ENCODE data around the gene FYN. TPM values are rescaled to one million over a fixed set of nuclear protein-coding genes. Genes with fewer than 3 reads are reported as not detected.
A peak's percentile ranks its signal among the peaks of the same experiment; 100 is the strongest.

Gene FYN
- polyA plus RNA-seq, 3 donors = 88.4 to 149 (median 114) TPM

DNA sequence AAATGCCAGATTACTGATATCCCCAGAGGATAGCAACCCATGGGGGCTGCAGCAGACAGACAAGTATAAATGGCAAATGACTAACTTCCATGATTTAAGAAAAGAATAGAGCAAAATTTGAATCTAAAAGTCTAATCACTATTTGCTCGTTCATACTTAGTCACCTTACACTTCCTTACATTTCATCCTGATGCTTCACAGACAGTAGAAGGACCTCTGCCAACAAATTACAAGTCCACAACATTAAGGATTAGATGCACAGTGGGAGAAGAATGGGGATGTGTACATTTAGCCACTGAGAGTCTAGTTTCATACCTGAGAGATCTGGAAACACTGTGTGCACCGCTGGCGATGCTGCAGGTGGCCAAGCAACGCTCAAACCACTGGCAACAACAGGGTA lies 72.4 kb downstream of the FYN start:
- H3K4me3 Mint-ChIP-seq = no peak overlapping the region

GRCh38 chr6:111800259-111800765 lies 72.9 kb downstream of the FYN start:
- no peak overlapping the region for H3K4me3 Mint-ChIP-seq
- 100% methylated on average over 4 of the region's 11 CpGs for WGBS (ENCODE audit: insufficient coverage)
- Histone ChIP-seq H3K36me3 (replicated peaks in 1 of 2; ENCODE audit: control insufficient read depth in 1 of 2, insufficient read depth in 2 of 2, low read length in 2 of 2) (peaks cover 5 to 27% of the 10 kb centered on the region in 2 donors), H3K4me1 (ENCODE audit: control insufficient read depth in 1 of 2, insufficient read depth in 2 of 2, low read length in 2 of 2) (peaks cover 8 to 25% of the 10 kb centered on the region in 2 donors), H3K27me3 (ENCODE audit: control insufficient read depth in 2 of 2, insufficient read depth in 2 of 2, low read length in 2 of 2) (no peaks in the 10 kb centered on the region), H3K4me3 (replicated peaks in 1 of 3; ENCODE audit: low read depth in 2 of 3, low read length in 3 of 3) (no peak overlapping the region), H4K20me1 (ENCODE audit: insufficient read depth, low read length) (peaks cover 97% of the 10 kb centered on the region), H3K4me2 (replicated peaks; ENCODE audit: extremely low read depth, low read length, poor library complexity, severe bottlenecking) (no peak overlapping the region), H3K27ac (ENCODE audit: low read depth in 1 of 2, low read length in 2 of 2) (no peak overlapping the region), H3K79me2 (ENCODE audit: insufficient read depth, low read length) (peaks cover 55% of the 10 kb centered on the region), H3K9me3 (replicated peaks in 1 of 2; ENCODE audit: control insufficient read depth in 1 of 2, insufficient read depth in 1 of 2, low read length in 2 of 2) (no peaks in the 10 kb centered on the region), H3K9ac (ENCODE audit: insufficient read depth, low read length, poor library complexity, severe bottlenecking) (no peak overlapping the region), H2AFZ (ENCODE audit: insufficient read depth, low read depth, low read length, poor library complexity, severe bottlenecking) (no peak overlapping the region)
- peak overlapping the region in 2 of 7 donors; percentile 32 to 44 for H3K27ac Mint-ChIP-seq
- H3K27me3 Mint-ChIP-seq (ENCODE audit: low read depth in 3 of 3) = peaks cover 0 to 2% (median 0%) of the 10 kb centered on the region in 3 donors
- H3K9me3 Mint-ChIP-seq = no peaks in the 10 kb centered on the region
- TF ChIP-seq CTCF (IDR thresholded peaks at IDR 0.05) = no peak
- peaks cover 33 to 42% of the 10 kb centered on the region in 2 donors for H3K36me3 Mint-ChIP-seq
- H3K4me1 Mint-ChIP-seq = peaks cover 27% of the 10 kb centered on the region
- intact Hi-C loops (cut with micrococcal nuclease) = loop anchor here in 1 of 2 donors (10.0 kb wide), 1 partner anchor 74 kb away; the partner anchor contains the start of gene FYN
- DNase-seq = no peak

More for the DNA sequence above, 72.4 kb downstream of the FYN start:
- H3K27me3 ChIP-seq (ENCODE audit: control insufficient read depth in 2 of 2, insufficient read depth in 2 of 2, low read length in 2 of 2) = no peaks in the 10 kb centered on the region
- H3K27me3 Mint-ChIP-seq (ENCODE audit: low read depth in 3 of 3) = peaks cover 0 to 2% (median 0%) of the 10 kb centered on the region in 3 donors
- H3K36me3 Mint-ChIP-seq = peaks cover 38 to 47% of the 10 kb centered on the region in 2 donors
- H3K9me3 Mint-ChIP-seq = no peaks in the 10 kb centered on the region
- no peaks in the 10 kb centered on the region for H3K9me3 ChIP-seq (replicated peaks in 1 of 2; ENCODE audit: control insufficient read depth in 1 of 2, insufficient read depth in 1 of 2, low read length in 2 of 2)
- no peak overlapping the region for H3K4me3 ChIP-seq (replicated peaks in 1 of 3; ENCODE audit: low read depth in 2 of 3, low read length in 3 of 3)
- DNase-seq = no peak
- peaks cover 52% of the 10 kb centered on the region for H3K79me2 ChIP-seq (ENCODE audit: insufficient read depth, low read length)
- peaks cover 8 to 26% of the 10 kb centered on the region in 2 donors for H3K4me1 ChIP-seq (ENCODE audit: control insufficient read depth in 1 of 2, insufficient read depth in 2 of 2, low read length in 2 of 2)
- H3K4me2 ChIP-seq (replicated peaks; ENCODE audit: extremely low read depth, low read length, poor library complexity, severe bottlenecking) = no peak overlapping the region
- no peak for TF ChIP-seq CTCF (IDR thresholded peaks at IDR 0.05)
- peaks cover 97% of the 10 kb centered on the region for H4K20me1 ChIP-seq (ENCODE audit: insufficient read depth, low read length)
- H3K4me1 Mint-ChIP-seq = peaks cover 32% of the 10 kb centered on the region
- no peak overlapping the region for H3K9ac ChIP-seq (ENCODE audit: insufficient read depth, low read length, poor library complexity, severe bottlenecking)
- H3K36me3 ChIP-seq (replicated peaks in 1 of 2; ENCODE audit: control insufficient read depth in 1 of 2, insufficient read depth in 2 of 2, low read length in 2 of 2) = peaks cover 5 to 27% of the 10 kb centered on the region in 2 donors
- H3K27ac Mint-ChIP-seq = peak overlapping the region in 2 of 7 donors; percentile 44 to 50
- H2AFZ ChIP-seq (ENCODE audit: insufficient read depth, low read depth, low read length, poor library complexity, severe bottlenecking) = no peak overlapping the region
- no peak overlapping the region for H3K27ac ChIP-seq (ENCODE audit: low read depth in 1 of 2, low read length in 2 of 2)
- 50% methylated on average over 2 of the region's 4 CpGs for WGBS (ENCODE audit: insufficient coverage)
- intact Hi-C loops (cut with micrococcal nuclease) = loop anchor here in 1 of 2 donors (10.0 kb wide), 1 partner anchor 74 kb away; the partner anchor contains the start of gene FYN

Measured in CD14-positive monocyte (primary cell).